Fibroblast of lung (primary cell): Measurements from ENCODE around the gene ATAD3B.

Experiments
- EZH2 ChIP-seq: IDR thresholded peaks from 2 replicates; pipeline ENCODE4 v1.5.1; 2012; ENCODE audit warnings: low read length, control low read depth, mild to moderate bottlenecking; ENCODE audit errors: missing control alignments
- TF ChIP-seq, protein P1 (sequence below), 2 donors: IDR thresholded peaks in 1 of 2; conservative IDR thresholded peaks in 1 of 2; 1 replicate in 1 of 2; 2 replicates in 1 of 2; pipeline ENCODE4 v1.5.1; 2011 to 2012; ENCODE audit warnings: low read length in 2 of 2, control low read depth in 1 of 2, inconsistent platforms in 1 of 2, low read depth in 1 of 2, mild to moderate bottlenecking in 1 of 2

- TF ChIP-seq, protein P1, sequence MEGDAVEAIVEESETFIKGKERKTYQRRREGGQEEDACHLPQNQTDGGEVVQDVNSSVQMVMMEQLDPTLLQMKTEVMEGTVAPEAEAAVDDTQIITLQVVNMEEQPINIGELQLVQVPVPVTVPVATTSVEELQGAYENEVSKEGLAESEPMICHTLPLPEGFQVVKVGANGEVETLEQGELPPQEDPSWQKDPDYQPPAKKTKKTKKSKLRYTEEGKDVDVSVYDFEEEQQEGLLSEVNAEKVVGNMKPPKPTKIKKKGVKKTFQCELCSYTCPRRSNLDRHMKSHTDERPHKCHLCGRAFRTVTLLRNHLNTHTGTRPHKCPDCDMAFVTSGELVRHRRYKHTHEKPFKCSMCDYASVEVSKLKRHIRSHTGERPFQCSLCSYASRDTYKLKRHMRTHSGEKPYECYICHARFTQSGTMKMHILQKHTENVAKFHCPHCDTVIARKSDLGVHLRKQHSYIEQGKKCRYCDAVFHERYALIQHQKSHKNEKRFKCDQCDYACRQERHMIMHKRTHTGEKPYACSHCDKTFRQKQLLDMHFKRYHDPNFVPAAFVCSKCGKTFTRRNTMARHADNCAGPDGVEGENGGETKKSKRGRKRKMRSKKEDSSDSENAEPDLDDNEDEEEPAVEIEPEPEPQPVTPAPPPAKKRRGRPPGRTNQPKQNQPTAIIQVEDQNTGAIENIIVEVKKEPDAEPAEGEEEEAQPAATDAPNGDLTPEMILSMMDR (conservative IDR thresholded peaks at IDR 0.05 in 1 of 2, IDR thresholded peaks at IDR 0.05 in 1 of 2; ENCODE audit: low read depth in 1 of 2, low read length in 2 of 2) = no peak
- TF ChIP-seq EZH2 = no peak
Observed at GRCh38 chr1:1541956-1542765, 70.6 kb downstream of the ATAD3B start.
